Measurements from ENCODE around the gene DNASE1.

DNA sequence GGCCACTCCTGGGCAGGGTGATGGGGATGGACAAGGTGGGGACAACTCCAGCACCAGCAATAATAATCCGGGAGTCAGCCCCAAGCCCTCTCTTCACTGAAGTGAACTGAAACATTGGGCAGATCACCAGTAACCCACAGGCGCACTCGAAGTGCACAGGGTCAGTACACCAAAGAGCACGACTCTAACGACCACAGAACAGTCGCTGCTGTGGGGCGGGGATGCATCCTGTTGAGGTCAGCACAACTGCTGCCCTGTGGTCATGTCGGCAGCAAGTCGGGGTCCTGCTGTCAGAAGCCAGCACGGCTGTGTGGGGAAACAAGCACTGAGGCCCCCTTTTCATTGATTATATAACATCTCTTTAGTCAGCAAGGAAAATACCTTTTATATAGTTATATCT lies 14.6 kb downstream of the DNASE1 start:
- TF ChIP-seq, protein P1, sequence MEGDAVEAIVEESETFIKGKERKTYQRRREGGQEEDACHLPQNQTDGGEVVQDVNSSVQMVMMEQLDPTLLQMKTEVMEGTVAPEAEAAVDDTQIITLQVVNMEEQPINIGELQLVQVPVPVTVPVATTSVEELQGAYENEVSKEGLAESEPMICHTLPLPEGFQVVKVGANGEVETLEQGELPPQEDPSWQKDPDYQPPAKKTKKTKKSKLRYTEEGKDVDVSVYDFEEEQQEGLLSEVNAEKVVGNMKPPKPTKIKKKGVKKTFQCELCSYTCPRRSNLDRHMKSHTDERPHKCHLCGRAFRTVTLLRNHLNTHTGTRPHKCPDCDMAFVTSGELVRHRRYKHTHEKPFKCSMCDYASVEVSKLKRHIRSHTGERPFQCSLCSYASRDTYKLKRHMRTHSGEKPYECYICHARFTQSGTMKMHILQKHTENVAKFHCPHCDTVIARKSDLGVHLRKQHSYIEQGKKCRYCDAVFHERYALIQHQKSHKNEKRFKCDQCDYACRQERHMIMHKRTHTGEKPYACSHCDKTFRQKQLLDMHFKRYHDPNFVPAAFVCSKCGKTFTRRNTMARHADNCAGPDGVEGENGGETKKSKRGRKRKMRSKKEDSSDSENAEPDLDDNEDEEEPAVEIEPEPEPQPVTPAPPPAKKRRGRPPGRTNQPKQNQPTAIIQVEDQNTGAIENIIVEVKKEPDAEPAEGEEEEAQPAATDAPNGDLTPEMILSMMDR (conservative IDR thresholded peaks at IDR 0.05 in 1 of 2, IDR thresholded peaks at IDR 0.05 in 1 of 2; ENCODE audit: extremely low read depth in 1 of 2, insufficient read depth in 1 of 2, low read depth in 1 of 2, low read length in 2 of 2), result no peak
- TF ChIP-seq EZH2 (IDR thresholded peaks at IDR 0.05; ENCODE audit: borderline replicate concordance, low read length), result no peak
